Activated CD4-positive, alpha-beta T cell treated with anti-CD3 and anti-CD28 coated beads for 36 hours (primary cell): ENCODE measurements around the gene KCNJ14. TPM values are rescaled to one million over a fixed set of nuclear protein-coding genes. Genes with fewer than 3 reads are reported as not detected.

Experiments
- ATAC-seq: fragments of 200-7000 bp; cut with Tn5 transposase; one replicate; pipeline ENCODE4 v1.10.0; 2021; ENCODE audit warnings: mild to moderate bottlenecking, moderate library complexity
- CTCF ChIA-PET: fragments of 350-600 bp; sonication (Branson Sonifier 250); formaldehyde crosslinking; loops from one replicate; lab custom pipeline; 2021; ENCODE audit warnings: antibody characterized with exemption; lab: Charles Lee
- POLR2A ChIA-PET: fragments of 350-600 bp; sonication (Branson Sonifier 250); formaldehyde crosslinking; loops from one replicate; lab custom pipeline; 2021; ENCODE audit warnings: antibody characterized with exemption, inconsistent platforms; lab: Charles Lee
- DNase-seq: peaks from one replicate; pipeline ENCODE4 v3.0.0-alpha.2; 2020
- H3K27ac Mint-ChIP-seq: one replicate; pipeline ENCODE4 v1.8.0; 2021; ENCODE audit warnings: mixed read lengths
- H3K27me3 Mint-ChIP-seq: one replicate; pipeline ENCODE4 v1.8.0; 2021; ENCODE audit warnings: mixed read lengths
- H3K36me3 Mint-ChIP-seq: one replicate; pipeline ENCODE4 v1.8.0; 2021; ENCODE audit warnings: low read depth, mixed read lengths
- H3K4me1 Mint-ChIP-seq: one replicate; pipeline ENCODE4 v1.8.0; 2021; ENCODE audit warnings: mixed read lengths
- H3K4me3 Mint-ChIP-seq: one replicate; pipeline ENCODE4 v1.8.0; 2021; ENCODE audit warnings: mild to moderate bottlenecking, moderate library complexity, mixed read lengths
- H3K9me3 Mint-ChIP-seq: one replicate; pipeline ENCODE4 v1.8.0; 2021; ENCODE audit warnings: low read depth, mixed read lengths
- intact Hi-C, 2 experiments: fragments of 100-400 bp; cut with DNase I in 1 of 2; cut with micrococcal nuclease in 1 of 2; formaldehyde crosslinking; loops; one replicate each; pipeline versions ENCODE4 v1.14.2 to v1.15.1; 2022 to 2024; cut with DNase I, micrococcal nuclease
- total RNA-seq, 2 experiments: library from RNA; stranded (reverse); gene quantifications; one replicate each; pipeline ENCODE4 v1.2.3, GENCODE V29; 2021

The KCNJ14 gene
- total RNA-seq, 2 experiments from 2014 or later, result 0.86 to 1.1 TPM

GRCh38 chr19:48424694-48425219, 30.6 kb upstream of the KCNJ14 start:
- Mint-ChIP-seq H3K27ac (no peak overlapping the region), H3K27me3 (peaks cover 2% of the 10 kb centered on the region), H3K36me3 (no peaks in the 10 kb centered on the region), H3K4me3 (no peak overlapping the region), H3K4me1 (peaks cover 5% of the 10 kb centered on the region), H3K9me3 (no peaks in the 10 kb centered on the region)
- POLR2A ChIA-PET, result no interaction called here
- CTCF ChIA-PET, result no interaction called here
- ATAC-seq, result peak; percentile 26
- DNase-seq, result peak; percentile 17
- intact Hi-C loops, result no loop called here

GRCh38 chr19:48428670-48429069, 26.7 kb upstream of the KCNJ14 start:
- H3K36me3 Mint-ChIP-seq, result no peaks in the 10 kb centered on the region
- H3K4me1 Mint-ChIP-seq, result peaks cover 5% of the 10 kb centered on the region
- no peaks in the 10 kb centered on the region for H3K9me3 Mint-ChIP-seq
- no peak for ATAC-seq
- intact Hi-C loops, result no loop called here
- no peak for DNase-seq
- H3K27ac Mint-ChIP-seq, result no peak overlapping the region
- no peak overlapping the region for H3K4me3 Mint-ChIP-seq
- ChIA-PET CTCF (interaction anchor here (0.6 to 1.3 kb wide), 4 partner anchors 16 to 1533 kb away, joined by 3 to 4 read pairs (median 3); no protein-coding TSS in a partner anchor), POLR2A (no interaction called here)
- H3K27me3 Mint-ChIP-seq, result no peaks in the 10 kb centered on the region

GRCh38 chr19:48433337-48433736, 22.0 kb upstream of the KCNJ14 start:
- ChIA-PET POLR2A (no interaction called here), CTCF (interaction anchor here (0.6 to 0.7 kb wide), 2 partner anchors 14 to 211 kb away, joined by 3 read pairs; no protein-coding TSS in a partner anchor)
- ATAC-seq (no peak), DNase-seq (no peak)
- H3K9me3 Mint-ChIP-seq, result no peaks in the 10 kb centered on the region
- peaks cover 6% of the 10 kb centered on the region for H3K27me3 Mint-ChIP-seq
- H3K4me3 Mint-ChIP-seq, result no peak overlapping the region
- intact Hi-C loops, result no loop called here
- H3K36me3 Mint-ChIP-seq, result no peaks in the 10 kb centered on the region
- H3K4me1 Mint-ChIP-seq, result no peaks in the 10 kb centered on the region
- H3K27ac Mint-ChIP-seq, result no peak overlapping the region

GRCh38 chr19:48436586-48436985, 18.8 kb upstream of the KCNJ14 start:
- POLR2A ChIA-PET, result no interaction called here
- H3K9me3 Mint-ChIP-seq, result no peaks in the 10 kb centered on the region
- H3K27me3 Mint-ChIP-seq, result peaks cover 11% of the 10 kb centered on the region
- ATAC-seq (no peak), DNase-seq (no peak)
- no peak overlapping the region for H3K27ac Mint-ChIP-seq
- intact Hi-C loops, result no loop called here
- CTCF ChIA-PET, result interaction anchor here (0.8 to 1.6 kb wide), 2 partner anchors 8 to 34 kb away, joined by 3 to 4 read pairs; no protein-coding TSS in a partner anchor
- H3K4me1 Mint-ChIP-seq, result no peaks in the 10 kb centered on the region
- no peaks in the 10 kb centered on the region for H3K36me3 Mint-ChIP-seq
- H3K4me3 Mint-ChIP-seq, result no peak overlapping the region

GRCh38 chr19:48441360-48442050, 13.9 kb upstream of the KCNJ14 start:
- Mint-ChIP-seq H3K36me3 (peaks cover 9% of the 10 kb centered on the region), H3K9me3 (no peaks in the 10 kb centered on the region), H3K4me3 (peak overlapping the region; percentile 23), H3K4me1 (peaks cover 17% of the 10 kb centered on the region), H3K27ac (no peak overlapping the region), H3K27me3 (peaks cover 26% of the 10 kb centered on the region)
- ATAC-seq, result no peak
- ChIA-PET CTCF (no interaction called here), POLR2A (no interaction called here)
- no peak for DNase-seq
- intact Hi-C loops, result no loop called here

- H3K4me1 Mint-ChIP-seq, result peaks cover 23% of the 10 kb centered on the region
- H3K9me3 Mint-ChIP-seq, result no peaks in the 10 kb centered on the region
- H3K4me3 Mint-ChIP-seq, result peak overlapping the region; percentile 23
- peaks cover 15% of the 10 kb centered on the region for H3K36me3 Mint-ChIP-seq
- POLR2A ChIA-PET, result interaction anchor here (0.6 kb wide), 1 partner anchor 970 kb away, joined by 4 read pairs; no protein-coding TSS in a partner anchor
- no peak for DNase-seq
- H3K27me3 Mint-ChIP-seq, result peaks cover 26% of the 10 kb centered on the region
- no peak overlapping the region for H3K27ac Mint-ChIP-seq
- ATAC-seq, result no peak
- CTCF ChIA-PET, result no interaction called here
- intact Hi-C loops, result no loop called here
Observed at GRCh38 chr19:48442116-48443035, 13.0 kb upstream of the KCNJ14 start.

GRCh38 chr19:48443256-48443655, 12.1 kb upstream of the KCNJ14 start:
- ATAC-seq, result no peak
- Mint-ChIP-seq H3K9me3 (no peaks in the 10 kb centered on the region), H3K27me3 (peaks cover 22% of the 10 kb centered on the region), H3K36me3 (peaks cover 23% of the 10 kb centered on the region), H3K4me1 (peaks cover 31% of the 10 kb centered on the region), H3K27ac (no peak overlapping the region), H3K4me3 (no peak overlapping the region)
- intact Hi-C loops, result no loop called here
- ChIA-PET POLR2A (interaction anchor here (0.5 to 0.6 kb wide), 2 partner anchors 31 to 971 kb away, joined by 4 to 7 read pairs; no protein-coding TSS in a partner anchor), CTCF (no interaction called here)
- DNase-seq, result peak; percentile 26

- H3K27ac Mint-ChIP-seq, result no peak overlapping the region
- DNase-seq (no peak), ATAC-seq (no peak)
- ChIA-PET POLR2A (interaction anchor here (0.5 kb wide), 1 partner anchor 31 kb away, joined by 7 read pairs; no protein-coding TSS in a partner anchor), CTCF (no interaction called here)
- peaks cover 28% of the 10 kb centered on the region for H3K36me3 Mint-ChIP-seq
- intact Hi-C loops, result loop anchor here (2.0 kb wide), 3 partner anchors 67 to 277 kb away; partner anchors contain the start of gene LMTK3 (in 1 of the 2)
- peaks cover 22% of the 10 kb centered on the region for H3K27me3 Mint-ChIP-seq
- no peak overlapping the region for H3K4me3 Mint-ChIP-seq
- H3K4me1 Mint-ChIP-seq, result peaks cover 35% of the 10 kb centered on the region
- H3K9me3 Mint-ChIP-seq, result no peaks in the 10 kb centered on the region
Observed at GRCh38 chr19:48443731-48444128, 11.6 kb upstream of the KCNJ14 start.

- DNase-seq (peak; percentile 20), ATAC-seq (no peak)
- peaks cover 37% of the 10 kb centered on the region for H3K4me1 Mint-ChIP-seq
- intact Hi-C loops, result loop anchor here (2.0 kb wide), 3 partner anchors 66 to 276 kb away; partner anchors contain the start of gene LMTK3 (in 1 of the 2)
- POLR2A ChIA-PET, result interaction anchor here (0.6 kb wide), 1 partner anchor 25 kb away, joined by 4 read pairs; no protein-coding TSS in a partner anchor
- H3K9me3 Mint-ChIP-seq, result no peaks in the 10 kb centered on the region
- H3K36me3 Mint-ChIP-seq, result peaks cover 32% of the 10 kb centered on the region
- CTCF ChIA-PET, result interaction anchor here (0.6 to 1.5 kb wide), 4 partner anchors 8 to 857 kb away, joined by 3 to 4 read pairs (median 4); no protein-coding TSS in a partner anchor
- H3K27ac Mint-ChIP-seq, result peak overlapping the region; percentile 39
- peak overlapping the region; percentile 86 for H3K4me3 Mint-ChIP-seq
- H3K27me3 Mint-ChIP-seq, result peaks cover 20% of the 10 kb centered on the region
Observed at GRCh38 chr19:48444129-48444935, 11.0 kb upstream of the KCNJ14 start.

- POLR2A ChIA-PET, result interaction anchor here (0.6 kb wide), 1 partner anchor 26 kb away, joined by 4 read pairs; no protein-coding TSS in a partner anchor
- Mint-ChIP-seq H3K27ac (peak overlapping the region; percentile 89), H3K27me3 (peaks cover 20% of the 10 kb centered on the region), H3K4me3 (peak overlapping the region; percentile 86), H3K9me3 (no peaks in the 10 kb centered on the region), H3K36me3 (peaks cover 35% of the 10 kb centered on the region), H3K4me1 (peaks cover 37% of the 10 kb centered on the region)
- no peak for ATAC-seq
- DNase-seq, result no peak
- intact Hi-C loops, result loop anchor here (1.0 to 5.0 kb wide), 17 partner anchors 23 to 276 kb away; partner anchors contain the start of genes SYNGR4 (in 2 of the 2), CYTH2 (in 1 of the 2), KDELR1 (in 1 of the 2) and LIG1 (in 1 of the 2)
- CTCF ChIA-PET, result interaction anchor here (0.6 to 1.5 kb wide), 8 partner anchors 8 to 856 kb away, joined by 3 to 4 read pairs (median 3); no protein-coding TSS in a partner anchor
Observed at GRCh38 chr19:48444936-48445200, 10.5 kb upstream of the KCNJ14 start.
